K562 (cell line): ENCODE measurements around the gene JPT2. TPM values are rescaled to one million over a fixed set of nuclear protein-coding genes. Genes with fewer than 3 reads are reported as not detected.

Experiments used
- ATAC-seq: fragments of 200-7000 bp; cut with Tn5 transposase; 3 replicates; pipeline ENCODE4 v1.9.1; 2020; ENCODE audit warnings: moderate library complexity
- BruUV-seq: library from RNA; stranded (reverse); fragments of 400-500 nt; replicated peaks from 2 replicates; lab custom pipeline; 2021; lab: Mats Ljungman, UMichigan
- CTCF ChIA-PET: fragments of 300-600 bp; formaldehyde crosslinking; extraction: SDS; loops from one replicate; lab custom pipeline; 2021; ENCODE audit warnings: low intra/inter-chr PET ratio; lab: Yijun Ruan, JAX
- POLR2A ChIA-PET: fragments of 300-600, 350-650 bp; sonication (Branson Sonifier 250); formaldehyde crosslinking; extraction: SDS; loops from one replicate; lab custom pipeline; 2021; ENCODE audit warnings: antibody characterized with exemption, inconsistent platforms; lab: Yijun Ruan, JAX
- DNase-seq, 4 experiments: peaks; one replicate each; pipeline versions ENCODE4 v3.0.0 to v3.0.0-alpha.2; 2011 to 2018; ENCODE audit warnings: low spot score in 3 of 4, mixed read lengths in 3 of 4; ENCODE audit errors: extremely low read depth in 1 of 4
- FAIRE-seq: peaks from 2 replicates; lab custom pipeline; 2011; peaks lifted over from hg19 to GRCh38; lab: Jason Lieb, UNC
- H2AFZ ChIP-seq: 2 replicates; pipeline ENCODE4 v1.6.0; 2011; ENCODE audit warnings: low read depth, low read length, control low read depth, inconsistent platforms
- H3K27ac ChIP-seq: fragments of 200-600 bp; 3 replicates; pipeline ENCODE4 v1.8.0; 2011; ENCODE audit warnings: low read depth, mild to moderate bottlenecking, control low read depth, inconsistent platforms, low read length, moderate library complexity, mixed read lengths; ENCODE audit errors: extremely low read depth
- H3K27me3 ChIP-seq, 2 experiments: fragments of 300-600 bp in 1 of 2; 2 replicates in 1 of 2; 3 replicates in 1 of 2; pipeline versions ENCODE4 v1.6.0 to v1.8.0; 2011; ENCODE audit warnings: inconsistent platforms in 2 of 2, low read length in 2 of 2, mild to moderate bottlenecking in 1 of 2, mixed read lengths in 1 of 2, moderate library complexity in 1 of 2; ENCODE audit not compliant: control insufficient read depth in 2 of 2, insufficient read depth in 2 of 2
- H3K36me3 ChIP-seq: fragments of 300-600 bp; 3 replicates; pipeline ENCODE4 v1.8.0; 2011; ENCODE audit warnings: mild to moderate bottlenecking, low read length, inconsistent platforms; ENCODE audit not compliant: control insufficient read depth, insufficient read depth
- H3K4me1 ChIP-seq, 2 experiments: fragments of 200-600 bp in 1 of 2; replicated peaks in 1 of 2; 2 replicates in 1 of 2; 3 replicates in 1 of 2; pipeline versions ENCODE4 v1.5.1 to v1.8.0; 2011; ENCODE audit warnings: inconsistent platforms in 2 of 2, low read length in 2 of 2, mild to moderate bottlenecking in 1 of 2, mixed read lengths in 1 of 2, moderate library complexity in 1 of 2; ENCODE audit not compliant: control insufficient read depth in 2 of 2, insufficient read depth in 2 of 2
- H3K4me2 ChIP-seq: 2 replicates; pipeline ENCODE4 v1.6.1; 2011; ENCODE audit warnings: low read length, control low read depth, inconsistent platforms, mixed read lengths; ENCODE audit not compliant: insufficient read depth
- H3K4me3 ChIP-seq: fragments of 200-600 bp; sonication (generic), shearing (Covaris generic); 2 replicates; pipeline ENCODE4 v1.5.1; 2016; ENCODE audit warnings: control low read depth, inconsistent platforms
- H3K79me2 ChIP-seq: fragments of 200-600 bp; 3 replicates; pipeline ENCODE4 v1.8.0; 2011; ENCODE audit warnings: low read length, inconsistent platforms; ENCODE audit not compliant: control insufficient read depth, insufficient read depth
- H3K9ac ChIP-seq, 2 experiments: 2 replicates each; pipeline versions ENCODE4 v1.6.0 to v1.6.1; 2011; ENCODE audit warnings: low read depth in 2 of 2, low read length in 2 of 2, control low read depth in 1 of 2, inconsistent platforms in 1 of 2, mild to moderate bottlenecking in 1 of 2, mixed read lengths in 1 of 2; ENCODE audit not compliant: insufficient read depth in 1 of 2
- H3K9me1 ChIP-seq: one replicate; pipeline ENCODE4 v1.6.0; 2011; ENCODE audit warnings: inconsistent platforms, mild to moderate bottlenecking, low read length, moderate library complexity; ENCODE audit not compliant: control insufficient read depth, insufficient read depth
- H3K9me3 ChIP-seq: replicated peaks from 2 replicates; pipeline ENCODE4 v1.5.1; 2011; ENCODE audit warnings: low read depth, low read length, inconsistent platforms; ENCODE audit not compliant: control insufficient read depth, insufficient read depth
- H4K20me1 ChIP-seq: replicated peaks from 2 replicates; pipeline ENCODE4 v1.6.1; 2011; ENCODE audit warnings: low read length, inconsistent platforms, mixed read lengths; ENCODE audit not compliant: control insufficient read depth, insufficient read depth
- ARHGAP35 ChIP-seq: fragments of 450-650 bp; IDR thresholded peaks from 2 replicates; pipeline ENCODE4 v1.6.1; 2018; ENCODE audit not compliant: partially characterized antibody
- C11orf30 ChIP-seq: fragments of 450-650 bp; IDR thresholded peaks from 2 replicates; pipeline ENCODE4 v1.6.1; 2016; ENCODE audit warnings: low read depth, mild to moderate bottlenecking
- CHD2 ChIP-seq: IDR thresholded peaks from 2 replicates; pipeline ENCODE4 v1.6.1; 2011; ENCODE audit warnings: low read depth, low read length
- OTX1 ChIP-seq: fragments of 450-650 bp; formaldehyde crosslinking; IDR thresholded peaks from 2 replicates; pipeline ENCODE4 v1.4.0; 2022; ENCODE audit warnings: mild to moderate bottlenecking
- SMAD1 ChIP-seq: fragments of 150-350 bp; IDR thresholded peaks from 2 replicates; pipeline ENCODE4 v1.6.1; 2014; ENCODE audit warnings: low read length, low read depth; ENCODE audit not compliant: partially characterized antibody
- TRIM28 ChIP-seq: fragments of 450-650 bp; IDR thresholded peaks from 2 replicates; pipeline ENCODE4 v1.6.1; 2017
- ZBTB8A ChIP-seq: fragments of 450-650 bp; IDR thresholded peaks from 2 replicates; pipeline ENCODE4 v1.6.1; 2018; ENCODE audit warnings: mild to moderate bottlenecking, moderate library complexity; ENCODE audit not compliant: partially characterized antibody
- ZNF175 ChIP-seq: fragments of 200-800 bp; sonication (Bioruptor generic); IDR thresholded peaks from 2 replicates; pipeline ENCODE4 v1.6.1; 2016; ENCODE audit warnings: low read depth, mild to moderate bottlenecking, missing genetic modification characterization, missing compliant biosample characterization
- ZNF766 ChIP-seq: fragments of 200-800 bp; sonication (Bioruptor generic); conservative IDR thresholded peaks from 2 replicates; pipeline ENCODE4 v1.6.1; 2016; ENCODE audit warnings: missing genetic modification characterization, missing compliant biosample characterization
- WGBS: fragments of 100-300 bp; shearing (Covaris generic); methylation state at CpG from one replicate; pipeline ENCODE4 v1.1.6; 2016; ENCODE audit warnings: low coverage, mixed read lengths; ENCODE audit not compliant: insufficient coverage; ENCODE audit errors: missing lambda C conversion rate; 5-methylcytosine and 5-hydroxymethylcytosine counted together
- in situ Hi-C: fragments of 300-500 bp; cut with MboI; formaldehyde crosslinking; loops from 4 replicates; pipeline ENCODE4 v1.15.0; 2018; ENCODE audit warnings: inconsistent platforms, mixed read lengths
- intact Hi-C: fragments of 100-400 bp; cut with micrococcal nuclease; formaldehyde crosslinking; loops from 2 replicates; pipeline ENCODE4 v1.14.2; 2022
- polyA plus RNA-seq, 8 experiments: library from polyadenylated mRNA; depleted of rRNA in 4 of 8; stranded (reverse) in 5 of 8; unstranded in 3 of 8; fragments of >200 nt; fragmentation: Nextera tagmentation in 2 of 8; fragmentation: Illumina TruSeq in 1 of 8; extraction: Ambion mirVana in 2 of 8; extraction: Trizol in 1 of 8; gene quantifications; 2 replicates each; pipeline versions ENCODE4 v1.2.1 to v1.2.3, GENCODE V29; 2011 to 2014; ENCODE audit warnings: inconsistent platforms in 1 of 8, missing spikeins in 1 of 8
- total RNA-seq, 7 experiments: library from RNA; depleted of rRNA in 6 of 7; stranded (reverse); fragments of >200 nt in 6 of 7; fragmentation: Illumina TruSeq in 2 of 7; extraction: Trizol in 2 of 7; gene quantifications; 2 replicates each; pipeline versions ENCODE4 v1.2.1 to v1.2.3, GENCODE V29; 2011 to 2021; ENCODE audit warnings: low replicate concordance in 1 of 7

Gene JPT2
- total and polyA plus RNA-seq, 9 of the 15 experiments (the other 6 are each of a cell fraction or from before 2014, with no cell fraction given), result 25.5 to 133 (median 106) TPM

GRCh38 chr16:1638757-1639156 lies 39.3 kb upstream of the JPT2 start:
- BruUV-seq, result no TSS peak
- TF ChIP-seq C11orf30 (no peak), ZNF175 (no peak), SMAD1 (no peak), TRIM28 (no peak), OTX1 (no peak)
- no peak for ATAC-seq
- in situ Hi-C loops (no loop called here), intact Hi-C loops (no loop called here)
- Histone ChIP-seq H3K4me1 (peaks cover 0 to 6% of the 10 kb centered on the region in 2 experiments; a peak in 1 of 5 replicates), H3K9me1 (no peaks in the 10 kb centered on the region), H3K4me2 (no peak overlapping the region), H2AFZ (no peak overlapping the region), H3K27ac (no peak overlapping the region), H3K27me3 (no peaks in the 10 kb centered on the region), H3K9me3 (no peaks in the 10 kb centered on the region), H3K4me3 (no peak overlapping the region), H3K9ac (peak overlapping the region in 1 of 2 experiments; percentile 31; a peak in 1 of 4 replicates), H3K36me3 (peaks cover 89% of the 10 kb centered on the region), H3K79me2 (peaks cover 8% of the 10 kb centered on the region; the same call in 1 of the 3 replicates), H4K20me1 (peaks cover 5% of the 10 kb centered on the region; the same call in 1 of the 2 replicates)
- FAIRE-seq, result no peak
- POLR2A ChIA-PET, result interaction anchor here (1.0 to 1.5 kb wide), 3 partner anchors 14 to 27 kb away, joined by 3 to 5 read pairs (median 3); partner anchors contain the start of genes CRAMP1 and IFT140
- 95% methylated on average over 7 of the region's 8 CpGs for WGBS
- CTCF ChIA-PET, result no interaction called here
- no peak for DNase-seq

- intact Hi-C loops, result no loop called here
- in situ Hi-C loops, result no loop called here
- ChIA-PET POLR2A (no interaction called here), CTCF (no interaction called here)
- H3K4me1 ChIP-seq, result peaks cover 0 to 9% of the 10 kb centered on the region in 2 experiments; a peak in 1 of 5 replicates
- peaks cover under 1% of the 10 kb centered on the region for H3K9me1 ChIP-seq
- H3K4me3 ChIP-seq, result no peak overlapping the region
- H2AFZ ChIP-seq, result no peak overlapping the region
- no peaks in the 10 kb centered on the region for H3K27me3 ChIP-seq
- no TSS peak for BruUV-seq
- H3K36me3 ChIP-seq, result peaks cover 90% of the 10 kb centered on the region
- no peak overlapping the region for H3K27ac ChIP-seq
- H4K20me1 ChIP-seq, result peaks cover 5% of the 10 kb centered on the region; the same call in 1 of the 2 replicates
- no peak for FAIRE-seq
- H3K79me2 ChIP-seq, result peaks cover 6% of the 10 kb centered on the region; the same call in 1 of the 3 replicates
- 91% methylated on average over 2 of the region's 2 CpGs for WGBS
- DNase-seq, result no peak
- TF ChIP-seq ZBTB8A (no peak), CHD2 (no peak), ARHGAP35 (no peak), ZNF766 (CRISPR knock-in tag) (no peak)
- no peak overlapping the region for H3K9ac ChIP-seq
- no peak overlapping the region for H3K4me2 ChIP-seq
- peak; percentile 61 for ATAC-seq
- no peaks in the 10 kb centered on the region for H3K9me3 ChIP-seq
These were observed 38.8 kb upstream of the JPT2 start for GRCh38 chr16:1639282-1639681.
